NCI-H69 (cell line): ENCODE results near the gene MEMO1.
"Not testable (repeated sequence)": the region's sequence is repeated elsewhere in the genome, so short reads cannot be mapped to it uniquely, and the experiment has no call there.

Experiments
- DNase-seq: peaks from one replicate; lab custom pipeline; 2025; lab: John Stamatoyannopoulos, UW

The MEMO1 gene

DNA sequence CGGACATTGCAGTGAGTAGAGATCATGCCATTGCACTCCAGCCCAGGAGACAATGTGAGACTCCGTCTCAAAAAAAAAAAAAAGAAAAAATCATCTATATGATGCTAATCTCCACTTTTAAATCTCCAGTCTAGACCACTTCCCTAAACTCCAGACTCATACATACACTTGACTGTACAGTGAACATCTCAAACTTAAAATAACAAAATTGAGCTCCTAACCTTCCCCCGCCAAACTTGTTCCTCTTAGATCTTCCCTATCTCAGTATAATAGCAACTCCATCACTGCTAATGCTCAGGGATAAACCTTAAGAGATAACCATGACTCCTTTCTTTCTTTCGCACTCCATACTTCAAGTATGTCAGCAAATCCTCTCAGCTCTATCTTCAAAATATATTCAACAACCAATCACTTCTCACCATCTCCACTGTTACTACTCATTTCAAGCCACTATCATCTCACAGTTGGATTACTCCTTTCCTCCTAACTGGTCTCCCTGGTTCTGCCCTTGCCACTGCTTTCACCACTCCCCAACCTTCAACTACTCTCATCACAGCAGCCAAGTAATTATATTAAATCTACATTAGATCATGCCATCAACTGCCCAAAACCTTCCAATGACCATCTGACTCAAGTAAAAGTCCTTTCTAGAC is 12.0 kb downstream of the MEMO1 start:
- no peak for DNase-seq

DNA sequence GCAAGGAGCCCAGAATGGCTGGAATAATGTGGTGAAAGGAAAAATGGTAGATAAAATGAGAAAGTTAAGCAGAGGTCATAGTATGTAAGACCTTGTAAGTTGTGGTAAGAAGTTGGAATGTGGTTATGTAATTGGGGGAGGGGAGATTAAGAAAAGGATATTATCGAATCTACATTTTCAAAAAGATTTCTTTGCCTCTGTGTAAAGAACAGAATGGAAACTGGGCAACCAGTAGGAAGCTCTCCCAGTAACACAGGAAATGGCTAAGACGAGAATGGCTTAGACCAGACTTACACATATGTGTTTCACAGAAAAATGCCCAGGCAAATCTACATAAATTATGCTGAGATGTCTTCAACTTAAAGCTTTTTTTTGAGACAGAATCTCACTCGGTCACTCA is 13.2 kb downstream of the MEMO1 start:
- DNase-seq: no peak

DNA sequence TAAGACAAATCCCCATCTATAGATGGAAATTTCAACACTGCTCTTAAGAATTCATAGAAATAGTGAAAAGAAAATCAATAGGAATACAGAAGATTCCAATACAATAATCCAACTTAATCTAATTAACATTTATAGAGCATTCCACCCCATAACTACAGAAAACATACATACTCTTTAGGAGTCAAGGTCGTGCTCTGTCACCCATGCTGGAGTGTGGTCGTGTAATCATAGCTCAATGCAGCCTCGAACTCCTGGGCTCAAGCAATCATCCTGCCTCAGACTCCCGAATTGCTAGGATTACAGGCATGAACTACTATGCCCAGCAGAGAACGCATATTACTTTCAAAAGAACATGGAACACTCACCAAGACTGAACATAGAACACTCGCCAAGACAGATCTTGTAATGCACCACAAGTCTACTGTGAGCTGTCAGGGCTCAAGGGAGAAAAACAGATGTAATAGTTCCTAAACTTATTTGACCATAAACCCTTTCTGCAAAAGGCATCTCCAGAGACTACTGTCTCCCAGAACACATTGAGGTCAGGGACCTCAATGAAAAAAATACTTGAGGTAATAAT is 14.1 kb downstream of the MEMO1 start:
- no peak for DNase-seq

DNA sequence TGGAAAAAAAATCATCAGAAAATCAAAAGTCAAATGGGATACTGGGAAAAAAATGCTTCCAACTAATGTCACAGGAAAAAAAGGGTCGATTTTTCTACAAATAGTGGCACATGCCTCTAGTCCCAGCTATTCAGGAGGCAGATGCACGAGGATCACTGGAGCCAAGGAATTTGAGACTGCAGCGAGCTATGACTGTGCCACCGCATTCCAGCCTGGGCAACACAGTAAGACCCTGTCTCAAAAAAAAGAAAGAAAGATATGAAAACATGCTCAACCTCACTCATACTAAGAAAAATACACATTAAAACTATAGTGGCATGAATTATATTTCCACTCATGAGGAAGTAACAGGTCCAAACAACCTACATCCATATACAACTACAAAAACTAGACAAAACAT is 17.9 kb downstream of the MEMO1 start:
- no peak for DNase-seq

DNA sequence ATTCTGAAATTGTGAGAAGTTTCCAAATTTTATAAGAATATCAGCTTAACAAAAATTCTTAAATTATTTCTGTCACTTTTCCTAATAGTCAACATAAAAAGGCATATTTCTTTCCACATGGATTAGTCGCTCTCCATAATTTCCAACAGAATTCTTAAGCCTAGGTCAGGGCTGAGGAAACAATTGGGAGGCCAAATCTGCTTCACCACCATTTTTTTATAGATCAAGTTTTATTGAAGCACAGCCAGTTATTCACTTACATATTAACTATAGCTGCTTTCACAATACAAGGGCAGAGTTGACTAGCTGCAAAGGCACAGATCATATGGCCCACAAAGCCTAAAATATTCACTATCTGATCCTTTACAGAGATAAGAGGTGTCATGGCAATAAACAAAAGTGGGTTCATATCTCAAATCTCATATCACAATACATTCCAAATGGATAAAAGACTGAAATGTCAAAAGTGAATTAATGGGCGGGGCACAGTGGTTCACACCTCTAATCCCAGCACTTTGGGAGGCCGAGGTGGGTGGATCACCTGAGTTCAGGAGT is 18.7 kb downstream of the MEMO1 start:
- no peak for DNase-seq

DNA sequence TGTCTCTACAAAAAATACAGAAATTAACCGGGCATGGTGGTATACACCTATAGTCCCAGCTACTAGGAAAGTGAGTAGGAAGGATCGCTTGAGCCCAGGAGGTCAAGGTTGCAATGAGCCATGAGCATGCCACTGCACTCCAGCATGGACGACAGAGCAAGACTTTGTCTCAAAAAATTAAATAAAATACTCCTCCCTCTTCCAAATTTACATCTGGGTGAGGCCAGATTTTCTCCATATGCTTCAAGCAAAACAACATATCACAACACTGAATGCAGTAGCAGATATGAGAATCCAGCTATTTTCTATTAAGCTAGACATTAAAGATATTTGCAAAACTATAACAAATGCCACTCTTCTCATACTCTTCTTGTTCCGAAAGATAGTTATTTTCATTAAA is 20.9 kb downstream of the MEMO1 start:
- DNase-seq: no peak

DNA sequence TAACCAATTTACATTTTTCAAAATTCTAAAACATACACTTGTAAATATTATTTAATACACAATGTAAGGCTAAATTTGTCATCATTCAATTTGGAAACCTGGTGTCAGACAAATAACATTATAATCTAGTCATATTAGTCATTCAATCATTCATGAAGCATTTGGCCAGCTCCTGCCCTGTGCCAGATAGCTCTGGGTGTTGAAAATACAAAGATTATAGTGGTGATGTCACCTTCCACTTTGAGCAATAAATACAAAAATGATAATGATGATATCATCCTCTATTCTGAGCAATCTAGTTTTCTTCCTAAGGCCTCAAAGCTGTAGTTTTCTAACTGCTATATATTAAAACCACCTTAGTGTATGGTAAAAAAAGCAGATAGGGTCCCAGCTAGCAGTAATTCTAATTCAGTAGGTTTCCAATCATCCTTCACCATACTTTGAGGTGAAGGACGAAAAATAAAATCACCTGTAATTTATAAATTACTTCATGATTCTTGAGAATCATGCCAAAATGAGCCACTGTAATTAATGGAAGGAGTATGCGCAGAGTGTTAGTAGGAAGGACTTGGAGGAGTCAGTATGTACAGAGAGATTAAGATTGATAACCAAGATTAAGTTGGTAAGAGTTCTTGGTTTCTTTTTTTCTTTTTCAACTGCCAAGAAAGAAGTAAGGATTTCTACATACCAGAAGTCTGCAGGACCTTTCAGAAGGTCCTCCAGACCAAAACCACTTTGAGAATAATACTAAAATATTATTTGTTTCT is 23.2 kb downstream of the MEMO1 start:
- peak; percentile 2 for DNase-seq

DNA sequence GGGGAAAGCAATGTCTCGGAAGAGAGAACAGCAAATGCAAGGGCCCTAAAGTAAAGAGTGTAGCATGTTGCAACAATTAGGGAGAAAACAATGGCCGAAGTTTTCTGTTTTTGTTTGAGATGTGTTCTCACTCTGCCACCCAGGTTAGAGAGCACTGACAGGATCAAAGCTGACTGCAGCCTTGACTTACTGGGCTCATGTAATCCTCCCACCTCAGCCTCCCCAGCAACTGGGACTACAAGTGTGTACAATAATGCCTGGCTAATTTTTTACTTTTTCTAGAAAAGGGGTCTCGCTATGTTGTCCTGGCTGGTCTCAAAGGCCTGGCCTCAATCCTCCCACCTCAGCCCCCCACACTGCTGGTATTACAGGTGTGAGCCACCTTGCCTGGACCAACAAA is 23.9 kb downstream of the MEMO1 start:
- no peak for DNase-seq

DNA sequence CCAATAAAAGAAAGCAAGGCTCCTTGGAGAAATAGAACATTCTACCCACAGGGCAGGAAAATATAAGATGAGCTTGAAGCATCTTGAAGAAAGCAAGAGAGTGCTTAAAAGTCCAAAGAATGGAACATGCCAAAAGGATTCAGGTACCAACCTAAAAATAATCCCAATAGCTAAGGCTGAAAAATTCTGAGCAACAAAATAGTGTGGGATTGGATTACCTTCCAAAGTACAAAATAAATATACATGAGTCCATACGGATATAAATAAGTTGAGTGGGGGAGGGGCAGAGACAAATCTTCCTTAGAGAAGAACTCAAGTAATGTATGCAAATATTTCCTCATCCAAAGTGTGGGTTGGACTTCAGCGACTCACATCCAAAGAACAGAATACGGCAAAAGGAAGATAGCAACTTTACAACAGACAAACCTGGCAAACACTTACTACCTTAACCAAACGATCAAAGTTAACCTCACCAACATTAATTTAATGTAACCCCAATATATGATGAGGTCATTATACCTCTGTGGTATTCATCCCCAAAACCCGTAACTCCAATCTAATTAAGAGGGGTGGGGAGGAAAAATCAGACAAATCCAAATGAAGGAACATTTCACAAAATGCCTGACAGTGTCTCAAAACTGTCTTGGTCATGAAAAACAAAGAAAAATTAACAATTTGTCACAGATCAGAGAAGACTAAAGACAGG is 26.9 kb downstream of the MEMO1 start:
- DNase-seq: no peak

DNA sequence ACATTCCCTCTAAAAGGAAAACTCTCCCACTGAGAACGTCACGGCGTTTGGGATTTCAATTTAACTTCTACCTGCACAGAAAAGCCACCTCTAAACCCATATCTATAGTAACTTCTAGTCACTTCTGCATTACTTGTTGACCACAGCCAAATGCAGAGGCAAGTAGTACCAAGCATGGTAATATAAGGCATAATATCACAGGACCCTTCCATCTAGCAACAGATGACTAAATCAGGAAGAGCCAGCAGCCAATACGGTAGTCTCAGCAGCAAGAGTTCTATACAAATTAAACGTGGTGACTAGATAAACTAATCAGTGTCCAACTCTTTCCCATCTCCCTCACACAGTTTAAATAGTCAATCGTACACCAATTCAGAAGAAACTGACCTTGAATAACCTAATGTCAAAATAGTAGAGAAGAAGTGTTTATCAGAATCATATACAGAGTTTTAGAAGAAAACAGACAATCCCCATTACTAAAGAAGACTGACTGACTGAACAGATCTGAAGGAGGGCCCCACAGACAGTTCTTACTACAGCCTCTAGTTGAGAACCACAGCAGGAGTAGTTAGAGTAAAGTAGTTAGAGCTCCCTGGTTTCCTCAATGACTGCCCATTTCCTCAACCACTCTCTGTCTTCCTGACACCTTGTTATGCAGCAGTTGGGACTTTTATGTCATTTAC is 30.0 kb downstream of the MEMO1 start:
- peak; percentile 9 for DNase-seq

DNA sequence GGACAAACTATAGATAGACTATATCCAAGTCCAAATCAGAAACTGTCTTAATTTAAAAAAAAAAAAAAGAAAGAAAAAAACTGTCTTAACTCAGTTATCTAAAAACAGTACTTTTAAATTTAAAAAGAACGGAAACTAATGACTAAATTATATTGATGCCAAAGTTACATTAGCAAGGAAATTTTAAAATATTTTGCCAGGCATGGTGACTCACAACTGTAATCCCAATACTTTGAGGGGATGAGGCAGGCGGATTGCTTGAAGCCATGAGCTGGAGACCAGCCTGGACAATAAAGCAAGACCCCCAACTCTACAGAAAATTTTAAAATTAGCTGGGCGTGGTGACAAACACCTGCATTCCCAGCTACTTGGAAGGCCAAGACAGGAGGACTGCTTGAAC is 30.9 kb downstream of the MEMO1 start:
- DNase-seq: no peak

DNA sequence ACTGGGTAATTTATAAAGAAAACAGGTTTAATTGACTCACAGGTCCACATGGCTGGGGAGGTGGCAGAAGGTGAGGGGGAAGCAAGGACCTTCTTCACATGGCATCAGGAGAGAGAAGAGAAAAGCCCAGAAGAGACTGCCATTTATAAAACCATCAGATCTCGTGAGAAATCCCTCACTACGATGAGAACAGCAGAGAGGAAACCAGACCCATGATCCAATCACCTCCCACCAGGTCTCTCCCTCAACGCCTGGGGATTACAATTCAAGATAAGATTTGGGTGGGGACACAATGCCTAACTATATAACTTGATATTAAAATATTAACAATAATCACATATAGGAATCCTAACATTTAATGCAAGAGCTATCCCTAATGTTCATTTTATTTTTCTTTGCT is 31.8 kb downstream of the MEMO1 start:
- DNase-seq: no peak

DNA sequence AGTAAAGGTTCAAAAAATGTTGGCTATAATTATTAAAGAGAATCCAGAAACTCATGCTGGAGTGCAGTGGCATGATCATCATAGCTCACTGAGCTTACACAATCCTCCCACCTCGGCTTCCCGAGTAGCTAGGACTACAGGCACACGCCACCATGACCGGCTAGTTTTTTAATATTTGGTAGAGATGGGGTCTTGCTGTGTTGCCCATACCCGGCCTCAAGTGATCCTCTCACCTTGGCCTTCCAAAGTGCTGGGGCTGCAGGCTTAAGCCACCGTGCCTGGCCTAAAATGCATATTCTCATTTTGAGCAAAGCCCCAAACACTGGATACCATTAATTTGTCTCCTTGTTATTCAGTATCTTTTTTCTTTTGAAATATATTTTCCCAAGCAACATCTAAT is 32.4 kb downstream of the MEMO1 start:
- DNase-seq: no peak

DNA sequence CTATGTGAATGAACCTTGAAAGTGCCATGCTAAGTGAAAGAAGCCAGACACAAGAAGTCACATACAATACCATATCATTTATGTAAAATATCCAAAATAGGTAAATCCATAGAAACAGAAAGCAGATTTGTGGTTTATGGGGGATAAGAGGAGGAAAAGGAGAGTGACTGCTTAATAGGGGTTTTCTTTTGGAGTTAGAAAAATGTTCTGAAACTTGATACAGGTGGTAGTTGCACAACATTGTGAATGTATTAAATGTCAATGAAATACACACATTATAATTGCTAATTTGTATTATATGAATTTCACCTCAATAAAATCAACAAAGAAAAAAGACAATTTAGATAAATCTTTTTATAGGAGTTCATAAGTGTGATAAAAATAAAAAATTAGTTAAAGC is 37.1 kb downstream of the MEMO1 start:
- no peak for DNase-seq

DNA sequence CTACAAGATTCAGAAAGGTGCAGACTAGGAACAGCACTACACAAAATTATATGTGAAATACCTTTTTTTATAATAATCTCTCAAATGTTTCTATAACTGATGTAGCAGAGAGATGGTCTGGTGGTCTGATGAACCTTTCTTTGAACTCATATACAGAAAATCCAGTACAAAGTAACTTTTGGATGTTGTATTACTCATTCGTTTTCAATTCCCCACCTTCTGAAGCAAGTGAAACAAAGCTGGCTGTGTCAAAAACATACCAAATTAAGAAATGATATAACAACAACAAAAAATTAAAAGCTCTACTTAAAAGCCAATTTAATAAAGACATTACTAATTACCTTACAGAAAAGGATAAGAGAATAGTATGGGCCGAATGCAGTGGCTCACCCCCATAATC is 38.7 kb downstream of the MEMO1 start:
- DNase-seq: no peak

DNA sequence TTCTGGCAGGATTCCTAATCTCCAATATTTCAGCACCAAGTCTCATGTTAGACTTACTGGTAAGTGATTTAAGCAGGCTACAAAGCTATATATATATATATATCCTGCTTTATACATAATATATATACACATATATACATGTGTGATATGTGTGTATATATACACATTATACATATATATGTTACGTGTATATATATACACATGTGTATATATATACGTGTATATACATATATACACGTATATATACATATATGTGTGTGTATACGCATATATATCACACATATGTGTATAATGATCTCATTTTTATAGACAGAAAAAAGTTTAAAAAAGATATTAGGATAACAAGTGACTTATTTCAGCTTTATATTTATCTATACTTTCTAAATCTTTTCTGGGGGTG is 41.6 kb downstream of the MEMO1 start:
- no peak for DNase-seq

DNA sequence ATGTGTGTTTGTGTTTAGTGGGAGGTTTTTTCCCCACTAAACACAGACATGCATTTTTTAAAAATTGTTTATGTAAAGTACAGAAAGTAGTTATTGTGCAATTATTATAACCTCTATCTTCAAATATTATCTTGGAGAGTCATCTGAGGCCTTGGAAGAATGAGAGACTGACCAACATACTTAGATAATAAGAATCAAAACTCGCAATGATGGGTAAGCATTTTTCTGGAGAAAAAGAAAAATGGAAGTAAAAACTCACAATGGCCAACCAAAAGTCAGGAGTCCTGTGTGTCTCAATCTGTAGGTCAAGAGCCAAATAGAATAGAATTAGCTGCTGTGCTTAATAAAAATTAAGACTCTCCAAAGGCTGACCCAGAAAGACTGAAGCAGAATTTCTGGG is 43.0 kb downstream of the MEMO1 start:
- no peak for DNase-seq

DNA sequence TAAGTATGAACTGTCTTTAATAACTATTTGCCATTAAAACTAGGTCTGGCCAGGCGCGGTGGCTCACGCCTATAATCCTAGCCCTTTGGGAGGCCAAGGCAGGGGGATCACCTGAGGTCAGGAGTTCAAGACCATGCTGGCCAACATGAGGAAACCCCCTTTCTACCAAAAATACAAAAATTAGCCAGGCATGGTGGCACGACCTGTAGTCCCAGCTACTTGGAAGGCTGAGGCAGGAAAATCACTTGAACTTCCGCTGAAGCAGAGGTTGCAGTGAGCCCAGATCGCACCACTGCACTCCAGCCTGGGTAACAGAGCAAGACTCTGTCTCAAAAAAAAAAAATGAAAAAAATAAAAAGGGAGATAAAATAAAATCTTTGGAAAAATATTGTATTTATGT is 44.4 kb downstream of the MEMO1 start:
- DNase-seq: not testable (repeated sequence)

DNA sequence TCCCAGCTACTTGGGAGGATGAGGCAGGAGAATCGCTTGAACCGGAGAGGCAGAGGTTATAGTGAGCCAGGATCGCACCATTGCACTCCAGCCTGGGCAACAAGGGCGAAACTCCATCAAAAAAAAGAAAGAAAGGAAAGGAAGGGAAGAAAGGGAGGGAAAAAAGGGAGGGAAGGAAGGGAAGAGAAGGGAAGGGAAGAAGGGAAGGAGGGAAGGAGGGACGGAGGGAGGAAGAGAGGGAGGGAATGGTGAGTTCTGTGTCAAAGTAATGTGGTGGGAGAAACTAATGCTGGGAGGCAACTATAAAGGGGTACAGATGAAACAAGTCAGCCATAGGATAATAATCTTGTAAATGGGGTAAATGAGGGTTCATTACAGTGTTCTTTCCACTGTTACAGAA is 45.7 kb downstream of the MEMO1 start:
- DNase-seq: no peak

DNA sequence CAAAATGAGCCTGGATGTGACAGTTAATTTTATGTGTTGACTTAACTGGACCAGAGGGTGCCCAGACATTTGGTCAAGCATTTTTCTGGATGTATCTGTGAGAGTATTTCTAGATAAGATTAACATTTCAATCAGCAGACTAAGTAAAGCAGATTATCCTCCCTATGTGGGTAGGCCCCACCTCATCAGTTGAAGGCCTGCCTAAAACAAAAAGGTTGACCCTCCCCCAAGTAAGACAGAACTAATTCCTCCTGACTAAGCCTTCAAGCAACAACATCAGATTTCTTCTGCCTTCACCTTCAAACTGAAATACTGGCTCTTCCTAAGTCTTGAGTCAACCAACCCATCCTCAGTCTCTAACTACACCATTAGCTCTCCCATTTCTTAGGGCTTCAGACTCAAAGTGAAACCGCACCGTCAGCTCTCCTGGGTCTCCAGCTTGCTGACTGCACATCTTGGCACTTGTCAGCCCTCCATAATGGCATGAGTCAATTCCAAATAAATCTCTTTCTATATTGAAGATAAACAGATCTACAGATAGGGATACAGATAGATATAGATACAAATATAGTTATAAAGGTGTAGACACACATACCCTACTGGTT is 47.9 kb downstream of the MEMO1 start:
- DNase-seq: no peak

DNA sequence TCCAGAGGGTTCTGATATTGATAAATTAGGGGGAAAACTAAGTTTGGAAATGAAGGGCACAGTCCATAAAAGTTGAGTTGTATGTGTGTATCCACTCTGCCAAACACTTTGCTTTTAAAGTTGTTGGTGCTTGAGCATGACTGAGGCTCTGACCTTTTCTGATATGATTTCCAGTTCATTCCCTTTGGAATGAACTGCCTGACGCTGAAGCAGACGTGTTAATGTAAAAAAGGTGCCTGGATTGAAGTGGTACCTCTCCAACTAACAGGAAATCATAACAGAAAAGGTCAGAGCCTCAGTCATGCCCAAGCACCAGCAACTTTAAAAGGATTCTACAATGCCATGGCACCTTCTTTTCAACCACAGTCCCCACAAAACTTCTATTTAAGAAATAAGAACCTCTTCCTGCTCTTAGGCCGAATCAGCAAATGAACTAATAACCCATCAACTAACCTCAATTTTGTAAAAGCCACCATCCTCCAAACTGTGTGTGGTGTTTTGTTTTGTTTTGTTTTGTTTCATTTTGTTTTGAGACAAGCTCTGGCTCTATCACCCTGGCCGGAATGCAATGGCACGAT is 52.6 kb downstream of the MEMO1 start:
- no peak for DNase-seq
